Body of pancreas (tissue), 4 donors: ENCODE data around the gene VWCE.

Experiments used
- POLR2A ChIP-seq, 3 donors: fragments of 450-650 bp; IDR thresholded peaks; one replicate each; pipeline ENCODE4 v1.6.1; 2016; ENCODE audit warnings: antibody characterized with exemption in 3 of 3, mild to moderate bottlenecking in 2 of 3
- TF ChIP-seq, protein P1 (sequence below), 7 experiments: fragments of 450-650 bp in 4 of 7; fragments of 200-600 bp in 3 of 7; sonication (generic) in 3 of 7; IDR thresholded peaks; one replicate each; pipeline ENCODE4 v1.5.1; 2016 to 2019; ENCODE audit warnings: antibody characterized with exemption in 7 of 7

DNA sequence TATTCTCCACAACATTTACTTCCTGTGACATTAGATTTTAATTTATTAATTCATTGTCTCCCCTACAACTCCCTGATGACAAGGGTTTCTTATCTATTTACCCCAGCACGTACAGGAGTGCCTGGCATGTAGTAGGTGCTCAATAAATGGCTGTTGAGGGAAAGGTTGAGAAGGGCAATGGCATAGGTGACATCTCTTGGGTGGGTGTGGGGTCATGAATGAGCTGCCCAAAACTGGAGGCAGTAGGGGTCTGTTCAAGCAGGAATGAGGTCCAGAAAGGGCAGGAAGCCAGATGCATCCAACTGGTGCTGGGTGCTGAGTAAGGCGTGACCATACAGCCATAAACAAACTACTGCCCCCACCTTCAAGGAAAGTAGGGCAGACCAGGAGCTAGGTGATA is 2.8 kb downstream of the VWCE start:
- TF ChIP-seq POLR2A (IDR thresholded peaks at IDR 0.05): no peak
- TF ChIP-seq, protein P1, sequence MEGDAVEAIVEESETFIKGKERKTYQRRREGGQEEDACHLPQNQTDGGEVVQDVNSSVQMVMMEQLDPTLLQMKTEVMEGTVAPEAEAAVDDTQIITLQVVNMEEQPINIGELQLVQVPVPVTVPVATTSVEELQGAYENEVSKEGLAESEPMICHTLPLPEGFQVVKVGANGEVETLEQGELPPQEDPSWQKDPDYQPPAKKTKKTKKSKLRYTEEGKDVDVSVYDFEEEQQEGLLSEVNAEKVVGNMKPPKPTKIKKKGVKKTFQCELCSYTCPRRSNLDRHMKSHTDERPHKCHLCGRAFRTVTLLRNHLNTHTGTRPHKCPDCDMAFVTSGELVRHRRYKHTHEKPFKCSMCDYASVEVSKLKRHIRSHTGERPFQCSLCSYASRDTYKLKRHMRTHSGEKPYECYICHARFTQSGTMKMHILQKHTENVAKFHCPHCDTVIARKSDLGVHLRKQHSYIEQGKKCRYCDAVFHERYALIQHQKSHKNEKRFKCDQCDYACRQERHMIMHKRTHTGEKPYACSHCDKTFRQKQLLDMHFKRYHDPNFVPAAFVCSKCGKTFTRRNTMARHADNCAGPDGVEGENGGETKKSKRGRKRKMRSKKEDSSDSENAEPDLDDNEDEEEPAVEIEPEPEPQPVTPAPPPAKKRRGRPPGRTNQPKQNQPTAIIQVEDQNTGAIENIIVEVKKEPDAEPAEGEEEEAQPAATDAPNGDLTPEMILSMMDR (IDR thresholded peaks at IDR 0.05): no peak
